Measurements from ENCODE around the gene RMI2. TPM values are rescaled to one million over a fixed set of nuclear protein-coding genes. Genes with fewer than 3 reads are reported as not detected.

RMI2 gene
- polyA plus RNA-seq, 4 donors = 23.7 to 36.6 (median 28.0) TPM

DNA sequence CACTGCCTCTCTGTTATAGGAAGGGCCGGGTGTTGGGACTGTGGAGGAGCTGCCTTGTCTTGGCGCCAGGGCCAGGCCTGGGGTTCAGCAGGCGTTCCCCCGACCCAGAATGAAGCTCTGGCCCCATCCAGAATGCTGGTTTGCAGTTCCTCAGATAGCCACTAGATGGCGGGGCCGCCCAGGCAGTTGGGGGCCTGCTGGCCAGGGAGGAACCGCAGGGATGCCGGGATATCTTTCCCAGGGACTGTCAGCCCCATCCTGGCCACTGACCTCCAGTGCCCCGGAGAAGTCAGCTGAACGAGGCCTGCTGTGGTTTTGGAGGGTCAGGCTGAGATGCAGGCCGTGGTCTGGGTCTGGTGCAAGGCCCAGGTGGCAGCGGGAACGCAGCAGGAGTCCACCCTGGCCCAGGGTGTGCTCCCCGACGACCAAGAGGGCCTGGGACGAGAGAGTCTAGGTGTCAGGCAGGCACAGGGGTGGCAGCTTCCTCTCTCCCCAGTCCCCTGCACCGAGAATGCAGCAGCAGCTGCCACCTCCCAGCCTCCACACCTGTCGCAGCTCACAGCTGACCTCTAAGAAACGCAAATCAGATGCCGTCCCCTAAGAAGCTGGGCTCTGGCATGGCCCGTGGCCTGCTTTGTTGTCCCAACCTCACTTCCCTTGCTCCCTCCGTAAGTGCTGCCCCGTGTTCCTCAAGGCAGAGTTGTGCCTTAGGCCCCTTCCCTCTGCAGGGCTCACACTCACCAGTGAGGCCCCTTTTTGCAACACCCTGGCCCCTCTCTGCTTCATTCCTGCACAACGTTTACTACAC lies 51.2 kb downstream of the RMI2 start:
- no peak for DNase-seq (ENCODE audit: low read depth in 4 of 4, low spot score in 3 of 4)

DNA sequence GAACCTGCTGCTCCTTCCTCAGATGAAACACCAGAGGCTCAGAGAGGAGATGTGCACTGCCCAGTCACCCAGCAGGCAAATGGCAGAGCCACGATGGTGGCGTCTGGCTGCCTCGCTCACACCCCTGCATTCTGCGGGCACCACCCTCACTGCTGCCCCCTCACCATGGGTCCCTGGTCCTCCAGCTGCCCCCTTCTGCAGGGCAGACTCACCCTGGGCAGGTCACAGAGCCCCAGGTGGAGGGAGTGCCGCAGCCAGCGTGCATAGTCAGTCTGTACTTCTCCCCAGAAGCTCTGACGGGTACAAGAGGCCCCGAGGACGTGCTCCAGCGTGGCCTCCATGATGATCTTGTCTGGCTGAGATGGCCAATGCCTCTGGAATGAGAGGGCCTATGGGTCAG lies 52.9 kb downstream of the RMI2 start:
- no peak for DNase-seq (ENCODE audit: low read depth in 4 of 4, low spot score in 3 of 4)

DNA sequence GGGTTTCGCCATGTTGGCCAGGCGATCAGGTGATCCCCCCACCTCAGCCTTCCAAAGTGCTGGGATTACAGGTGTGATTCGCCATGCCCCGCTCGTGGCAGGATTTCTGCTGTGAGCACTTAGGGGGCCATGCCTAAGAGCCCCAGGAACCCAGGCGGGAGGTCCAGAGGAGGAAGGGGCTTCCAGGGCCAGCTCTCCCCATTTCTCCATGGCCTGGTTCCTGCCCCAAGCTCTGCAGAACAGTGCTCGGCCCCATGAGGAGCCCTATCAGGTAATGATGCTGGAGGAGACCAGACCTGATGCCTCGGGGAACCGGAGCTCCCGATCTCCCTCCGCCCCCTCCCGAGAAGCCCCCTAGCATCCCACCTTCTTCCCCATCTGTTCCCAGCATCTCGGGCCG lies 53.6 kb downstream of the RMI2 start:
- DNase-seq (ENCODE audit: low read depth in 4 of 4, low spot score in 3 of 4) = no peak

DNA sequence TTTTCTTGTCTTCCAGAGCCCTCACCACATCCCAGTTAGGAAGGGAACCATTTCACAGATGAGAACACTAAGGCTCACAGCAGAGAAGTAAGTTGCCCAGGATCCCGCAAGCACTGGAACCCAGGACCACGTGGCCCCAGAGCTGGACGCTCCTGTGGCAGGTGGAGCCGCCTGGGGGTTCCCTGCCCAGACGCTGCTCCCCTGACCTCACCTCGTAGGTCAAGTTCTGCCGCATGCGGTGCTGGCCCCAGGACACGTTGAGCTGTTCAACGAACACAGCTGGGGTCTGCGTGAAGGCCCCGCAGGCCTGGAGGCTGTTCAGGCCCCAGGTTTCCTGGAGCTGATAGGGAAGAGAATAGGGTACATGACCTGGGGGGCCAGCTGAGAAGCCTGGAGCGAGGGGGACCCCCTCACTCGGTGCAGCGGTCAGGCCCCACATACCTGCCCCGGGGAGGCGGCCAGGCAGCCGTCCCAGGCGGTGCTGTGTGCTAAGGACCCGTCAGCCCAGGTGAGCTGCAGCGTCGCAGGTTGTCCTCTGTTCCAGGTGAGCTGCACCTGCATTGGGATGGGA lies 54.1 kb downstream of the RMI2 start:
- no peak for DNase-seq (ENCODE audit: low read depth in 4 of 4, low spot score in 3 of 4)

DNA sequence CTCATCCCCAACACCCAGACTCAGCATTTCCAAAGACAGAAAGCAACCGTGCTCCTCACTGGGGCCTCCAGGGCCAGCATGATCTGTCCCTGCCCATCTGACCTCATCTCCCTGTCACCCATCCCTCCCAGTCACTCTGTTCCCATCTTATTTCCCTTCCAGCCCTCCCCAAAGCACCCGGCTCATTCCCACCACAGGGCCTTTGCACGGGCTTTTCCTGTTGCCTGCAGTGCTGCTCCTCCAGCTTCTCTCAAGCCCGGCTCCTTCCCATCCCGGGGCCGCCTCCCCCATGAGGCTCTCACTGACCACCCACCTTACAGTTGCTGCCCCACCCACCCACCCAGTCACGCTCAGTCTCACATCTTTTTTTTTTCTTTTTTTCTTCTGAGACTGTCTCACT lies 54.8 kb downstream of the RMI2 start:
- DNase-seq (ENCODE audit: low read depth in 4 of 4, low spot score in 3 of 4) = no peak

Other genes with a start within 250 kb of the RMI2 start
- 1 to 10 TPM; 5.7 to 8.0 (median 6.4) TPM for gene SOCS1, start 89.3 kb upstream of the RMI2 start, polyA plus RNA-seq (ENCODE audit: insufficient read length in 4 of 4)
- not detected for gene TNP2, start 76.1 kb upstream of the RMI2 start, polyA plus RNA-seq (ENCODE audit: insufficient read length in 4 of 4)
- gene PRM3, start 71.8 kb upstream of the RMI2 start, polyA plus RNA-seq (ENCODE audit: insufficient read length in 4 of 4) = not detected
- not detected for gene PRM2, start 69.0 kb upstream of the RMI2 start, polyA plus RNA-seq (ENCODE audit: insufficient read length in 4 of 4)
- gene PRM1, start 64.1 kb upstream of the RMI2 start, polyA plus RNA-seq (ENCODE audit: insufficient read length in 4 of 4) = not detected
- 100 to 1,000 TPM; 123 to 141 (median 127) TPM for gene LITAF, start 241.5 kb downstream of the RMI2 start, polyA plus RNA-seq (ENCODE audit: insufficient read length in 4 of 4)

Data from right renal pelvis (tissue), 4 donors.